Measurements from ENCODE around the gene CPTP.

CPTP gene

GRCh38 chr1:1324524-1325287 lies at the start of gene CPTP, which contains the start of gene INTS11:
Gene CPTP (plus strand): TSS chr1:1324802. CDS start chr1:1326911, 2,109 bp downstream.
Gene INTS11 (minus strand): TSS chr1:1324660. CDS start chr1:1324608, 52 bp downstream.
- DNase-seq = peak; percentile 95

GRCh38 chr1:1274931-1275431 lies 49.6 kb upstream of the CPTP start:
- no peak for DNase-seq

DNA sequence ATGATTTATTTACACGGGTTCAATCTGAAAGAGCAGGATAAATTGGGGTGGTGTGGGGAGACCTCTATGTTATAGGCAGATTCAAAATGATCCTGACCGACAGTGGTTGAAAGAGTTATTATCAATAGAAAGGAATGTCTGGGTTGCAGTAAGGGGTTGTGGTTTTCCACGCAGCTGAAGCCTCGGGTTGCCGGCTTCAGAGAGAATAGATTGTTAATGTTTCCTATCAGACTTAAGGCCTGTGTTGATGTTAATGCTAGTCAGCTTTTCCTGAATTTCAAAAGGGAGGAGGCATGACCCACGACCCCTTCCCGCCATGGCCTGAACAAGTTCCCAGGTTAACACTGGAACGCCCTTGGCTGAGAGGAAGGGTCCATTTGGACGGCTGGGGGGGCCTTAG lies 48.8 kb upstream of the CPTP start:
- no peak for DNase-seq

GRCh38 chr1:1278620-1279019 lies 46.0 kb upstream of the CPTP start:
- DNase-seq = no peak

DNA sequence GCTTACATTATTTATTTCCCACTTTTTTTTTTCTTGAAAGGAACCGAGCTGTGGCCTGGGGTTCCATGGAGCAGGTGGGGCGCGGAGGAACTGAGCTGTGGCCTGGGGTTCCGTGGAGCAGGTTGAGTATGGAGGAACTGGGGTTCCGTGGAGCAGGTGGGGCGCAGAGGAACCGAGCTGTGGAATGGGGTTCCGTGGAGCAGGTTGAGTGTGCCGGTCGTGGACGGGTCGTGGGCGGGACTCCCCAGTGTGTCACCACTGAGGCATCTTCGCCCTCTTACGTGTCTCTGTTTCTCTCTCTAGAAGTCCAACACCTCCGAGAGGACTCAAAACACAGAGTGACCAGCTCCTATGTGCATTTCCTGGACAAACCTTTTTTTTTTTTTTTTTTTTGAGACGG lies 45.6 kb upstream of the CPTP start:
- DNase-seq = no peak

DNA sequence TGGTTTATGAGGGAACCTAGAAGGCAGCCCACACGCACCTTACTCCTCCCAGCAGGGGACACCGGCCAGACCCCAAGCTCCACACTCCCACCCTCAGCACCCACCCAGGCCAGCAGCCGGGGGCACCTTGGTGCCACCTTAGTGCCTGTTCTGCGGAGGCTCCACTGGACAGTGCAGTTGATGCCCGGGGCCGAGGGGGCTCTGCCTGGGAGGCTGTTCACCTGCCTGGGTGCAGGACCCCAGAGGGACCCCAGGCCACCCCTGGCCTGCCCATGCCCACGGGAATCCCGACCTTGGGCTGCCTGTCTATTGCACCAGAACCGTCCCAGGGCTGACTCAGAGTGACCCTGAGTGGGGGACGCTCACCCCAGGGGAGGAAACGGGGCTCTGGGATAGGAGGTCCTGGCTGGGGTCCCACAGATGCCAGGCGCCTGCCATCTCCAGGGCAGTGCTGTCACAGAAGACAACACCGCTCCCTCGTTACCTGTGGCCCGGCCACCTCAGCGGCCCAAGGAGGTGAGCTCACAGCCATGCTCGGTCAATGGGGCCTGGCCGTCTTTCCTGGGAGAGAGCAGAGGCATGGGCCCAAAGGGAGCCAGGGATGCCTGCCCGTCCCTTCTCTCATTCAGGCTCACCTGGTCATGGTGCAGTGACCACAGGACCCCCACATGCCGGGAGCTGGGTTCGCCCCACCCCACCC lies 43.7 kb upstream of the CPTP start:
- no peak for DNase-seq

GRCh38 chr1:1281533-1282321 lies 42.9 kb upstream of the CPTP start:
- no peak for DNase-seq

GRCh38 chr1:1282998-1283397 lies 41.6 kb upstream of the CPTP start:
- no peak for DNase-seq

- DNase-seq = no peak
These were observed 40.8 kb upstream of the CPTP start for GRCh38 chr1:1283821-1284220.

DNA sequence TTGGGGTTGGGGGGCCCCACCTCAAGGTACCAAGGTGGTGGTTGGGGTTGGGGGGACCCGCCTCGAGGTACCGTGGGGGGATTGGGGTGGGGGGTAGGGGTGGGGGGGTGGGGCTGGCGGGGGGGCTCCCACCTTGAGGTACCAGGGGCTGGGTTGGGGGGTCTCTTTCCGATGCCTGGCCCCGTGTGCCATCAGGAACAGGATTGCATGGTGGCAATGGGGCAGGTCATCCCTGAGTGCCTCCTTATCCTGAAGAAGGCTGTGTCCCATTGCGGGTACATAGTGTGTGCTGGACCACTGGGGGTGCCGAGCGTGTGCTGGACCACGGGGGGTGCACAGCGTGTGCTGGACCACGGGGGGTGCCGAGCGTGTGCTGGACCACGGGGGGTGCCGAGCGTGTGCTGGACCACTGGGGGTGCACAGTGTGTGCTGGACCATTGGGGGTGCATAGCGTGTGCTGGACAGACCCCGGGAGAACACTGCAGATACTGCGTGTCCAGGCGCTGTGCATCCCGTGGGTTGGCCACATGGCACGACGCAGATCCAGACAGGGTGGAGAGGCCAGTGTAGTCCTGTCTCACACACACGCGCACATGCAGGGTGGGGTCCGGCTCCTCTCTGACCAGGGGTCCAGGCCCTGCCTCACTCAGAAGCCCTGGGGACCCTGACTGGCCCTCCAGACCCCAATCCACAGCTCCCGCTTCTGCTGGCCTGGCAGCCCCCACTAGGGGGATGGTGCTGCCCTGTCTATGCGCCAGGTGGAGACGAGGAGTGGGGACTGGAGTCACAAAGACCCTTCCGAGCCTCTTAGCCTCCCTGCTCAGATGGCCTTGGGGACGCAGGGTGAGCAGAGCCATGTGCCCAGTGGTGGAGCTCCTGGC lies 40.1 kb upstream of the CPTP start:
- no peak for DNase-seq

GRCh38 chr1:1285102-1285571 lies 39.5 kb upstream of the CPTP start:
- DNase-seq = no peak

DNA sequence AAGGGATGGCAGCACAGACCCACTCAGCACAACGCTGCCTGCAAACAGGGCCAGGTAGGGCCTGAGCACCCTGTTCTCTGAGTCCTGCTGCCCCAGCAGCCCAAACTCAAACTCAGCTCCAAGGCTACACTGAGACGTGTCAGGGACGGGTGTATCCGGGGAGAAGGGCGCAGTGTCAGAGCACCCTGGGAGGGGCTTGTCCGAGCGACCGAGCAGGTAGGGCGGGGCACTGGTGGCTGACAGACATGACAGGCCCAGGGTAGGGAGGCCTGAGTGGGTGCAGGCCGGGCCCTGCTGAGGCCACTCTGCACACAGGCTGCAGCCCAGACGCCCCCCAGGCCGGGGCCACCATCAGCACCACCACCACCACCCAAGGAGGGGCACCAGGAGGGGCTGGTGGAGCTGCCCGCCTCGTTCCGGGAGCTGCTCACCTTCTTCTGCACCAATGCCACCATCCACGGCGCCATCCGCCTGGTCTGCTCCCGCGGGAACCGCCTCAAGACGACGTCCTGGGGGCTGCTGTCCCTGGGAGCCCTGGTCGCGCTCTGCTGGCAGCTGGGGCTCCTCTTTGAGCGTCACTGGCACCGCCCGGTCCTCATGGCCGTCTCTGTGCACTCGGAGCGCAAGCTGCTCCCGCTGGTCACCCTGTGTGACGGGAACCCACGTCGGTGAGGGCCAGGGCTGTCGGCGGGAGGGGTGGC lies 38.8 kb upstream of the CPTP start:
- no peak for DNase-seq

DNA sequence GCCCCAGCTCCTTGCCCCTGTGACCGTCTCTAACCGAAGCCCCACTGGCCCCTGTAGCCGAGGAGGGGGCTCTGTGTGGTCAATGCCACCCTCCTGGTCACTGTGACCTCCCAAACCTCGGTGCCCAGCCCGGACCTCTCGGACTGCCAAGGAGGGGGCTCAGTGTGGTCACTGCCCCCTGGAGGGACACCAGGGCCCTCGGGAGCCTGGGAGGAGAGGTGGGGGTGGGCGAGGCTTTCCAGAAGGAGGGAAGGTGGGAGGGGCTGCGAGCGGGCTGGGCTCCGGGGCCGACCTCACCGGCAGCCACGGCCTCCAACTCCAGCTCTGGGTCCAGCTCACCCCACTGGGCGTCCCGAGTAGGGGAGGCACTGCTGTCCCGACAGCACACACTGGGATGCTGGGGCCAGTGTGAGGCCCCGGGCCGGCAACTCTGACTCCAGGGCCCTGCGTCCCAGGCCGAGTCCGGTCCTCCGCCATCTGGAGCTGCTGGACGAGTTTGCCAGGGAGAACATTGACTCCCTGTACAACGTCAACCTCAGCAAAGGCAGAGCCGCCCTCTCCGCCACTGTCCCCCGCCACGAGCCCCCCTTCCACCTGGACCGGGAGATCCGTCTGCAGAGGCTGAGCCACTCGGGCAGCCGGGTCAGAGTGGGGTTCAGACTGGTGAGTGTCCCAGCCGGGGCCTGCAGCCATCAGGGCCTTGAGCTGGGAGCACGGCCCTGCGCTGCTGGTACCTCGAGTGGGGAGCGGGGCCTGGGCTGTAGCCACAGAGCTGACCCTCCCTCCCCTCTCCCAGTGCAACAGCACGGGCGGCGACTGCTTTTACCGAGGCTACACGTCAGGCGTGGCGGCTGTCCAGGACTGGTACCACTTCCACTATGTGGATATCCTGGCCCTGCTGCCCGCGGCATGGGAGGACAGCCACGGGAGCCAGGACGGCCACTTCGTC lies 38.0 kb upstream of the CPTP start:
- no peak for DNase-seq

DNA sequence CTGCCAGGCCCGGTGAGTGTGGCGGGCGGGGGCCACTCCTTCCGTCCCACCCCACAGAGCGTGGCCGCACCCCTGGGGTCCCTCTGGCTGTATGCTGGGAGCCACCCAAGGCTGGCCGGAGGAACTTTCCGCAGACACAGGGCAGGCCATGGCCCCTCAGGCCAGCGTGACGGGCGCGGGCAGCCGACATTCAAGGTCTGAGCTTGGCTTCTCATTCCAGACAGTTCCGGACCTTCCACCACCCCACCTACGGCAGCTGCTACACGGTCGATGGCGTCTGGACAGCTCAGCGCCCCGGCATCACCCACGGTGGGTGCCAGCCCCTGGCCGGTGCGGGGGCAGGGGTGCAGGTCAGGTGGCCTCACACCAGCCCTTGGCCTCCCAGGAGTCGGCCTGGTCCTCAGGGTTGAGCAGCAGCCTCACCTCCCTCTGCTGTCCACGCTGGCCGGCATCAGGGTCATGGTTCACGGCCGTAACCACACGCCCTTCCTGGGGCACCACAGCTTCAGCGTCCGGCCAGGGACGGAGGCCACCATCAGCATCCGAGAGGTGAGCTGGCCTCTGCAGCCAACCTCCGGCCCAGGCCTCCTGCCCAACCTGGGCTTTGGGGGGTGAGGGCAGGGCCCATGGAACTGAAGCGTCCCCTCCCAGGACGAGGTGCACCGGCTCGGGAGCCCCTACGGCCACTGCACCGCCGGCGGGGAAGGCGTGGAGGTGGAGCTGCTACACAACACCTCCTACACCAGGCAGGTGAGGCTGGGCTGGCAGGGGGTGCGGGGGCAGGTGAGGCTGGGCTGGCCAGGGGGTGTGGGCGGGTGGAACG lies 37.1 kb upstream of the CPTP start:
- no peak for DNase-seq

DNA sequence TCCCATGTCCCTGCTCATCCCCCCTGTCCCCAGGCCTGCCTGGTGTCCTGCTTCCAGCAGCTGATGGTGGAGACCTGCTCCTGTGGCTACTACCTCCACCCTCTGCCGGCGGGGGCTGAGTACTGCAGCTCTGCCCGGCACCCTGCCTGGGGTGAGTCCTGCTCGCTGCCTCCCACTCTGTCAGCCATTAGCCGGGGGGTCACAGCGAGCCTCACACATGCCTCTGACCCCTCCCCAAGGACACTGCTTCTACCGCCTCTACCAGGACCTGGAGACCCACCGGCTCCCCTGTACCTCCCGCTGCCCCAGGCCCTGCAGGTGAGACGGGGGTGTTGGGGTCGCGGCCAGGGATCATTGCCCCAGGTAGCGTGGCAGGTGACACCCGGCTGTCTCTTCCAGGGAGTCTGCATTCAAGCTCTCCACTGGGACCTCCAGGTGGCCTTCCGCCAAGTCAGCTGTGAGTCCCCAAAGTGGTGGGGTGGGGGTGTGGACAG lies 34.3 kb upstream of the CPTP start:
- DNase-seq = peak; percentile 77

DNA sequence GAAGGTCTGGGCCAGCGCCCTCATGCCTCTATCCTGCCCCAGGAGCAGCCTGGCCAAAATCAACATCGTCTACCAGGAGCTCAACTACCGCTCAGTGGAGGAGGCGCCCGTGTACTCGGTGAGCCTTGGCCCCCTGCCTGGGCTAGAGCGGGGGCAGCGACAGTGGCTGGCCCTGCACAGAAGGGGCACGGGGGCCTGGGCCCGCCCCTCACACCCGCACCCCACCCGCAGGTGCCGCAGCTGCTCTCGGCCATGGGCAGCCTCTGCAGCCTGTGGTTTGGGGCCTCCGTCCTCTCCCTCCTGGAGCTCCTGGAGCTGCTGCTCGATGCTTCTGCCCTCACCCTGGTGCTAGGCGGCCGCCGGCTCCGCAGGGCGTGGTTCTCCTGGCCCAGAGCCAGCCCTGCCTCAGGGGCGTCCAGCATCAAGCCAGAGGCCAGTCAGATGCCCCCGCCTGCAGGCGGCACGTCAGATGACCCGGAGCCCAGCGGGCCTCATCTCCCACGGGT lies 33.5 kb upstream of the CPTP start:
- no peak for DNase-seq

GRCh38 chr1:1291548-1292441 lies 32.8 kb upstream of the CPTP start:
- DNase-seq = peak; percentile 74

DNA sequence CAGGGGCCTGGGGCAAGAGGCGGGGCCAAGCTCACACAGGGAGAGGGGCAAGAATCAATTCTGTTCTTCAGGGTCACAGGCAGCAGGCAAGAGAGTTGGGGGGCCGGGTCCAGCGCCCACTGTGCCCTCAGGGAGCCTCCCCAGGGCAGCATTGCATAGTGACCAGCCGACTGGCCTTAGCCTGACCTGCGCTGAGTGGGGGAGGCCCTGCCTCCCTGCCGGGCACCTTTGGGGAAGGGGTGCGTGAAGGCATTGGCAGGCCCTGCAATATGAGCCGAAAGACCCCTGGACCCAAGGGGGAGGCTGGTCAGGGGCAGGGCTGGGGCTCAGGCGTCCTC lies 32.2 kb upstream of the CPTP start:
- DNase-seq = no peak

Data from CD4-positive, alpha-beta T cell treated with Interleukin-21 for 1 hour (primary cell).